GM19468 (cell line): ENCODE data around the gene CCPG1.
A peak's percentile ranks its signal among the peaks of the same experiment; 100 is the strongest.

Source experiments
- ATAC-seq: cut with Tn5 transposase; IDR thresholded peaks from one replicate; pipeline ENCODE4 v1.9.1; 2021; ENCODE audit warnings: mild to moderate bottlenecking, moderate library complexity, moderate number of reproducible peaks; ENCODE audit not compliant: unreplicated experiment; ENCODE audit errors: extremely low read depth

The CCPG1 gene

GRCh38 chr15:55389264-55389607, 18.9 kb downstream of the CCPG1 start:
- no peak for ATAC-seq

- no peak for ATAC-seq
These were observed 21.1 kb downstream of the CCPG1 start for GRCh38 chr15:55387027-55387426.

GRCh38 chr15:55383687-55384086, 24.5 kb downstream of the CCPG1 start:
- ATAC-seq = no peak

GRCh38 chr15:55381595-55381994, 26.6 kb downstream of the CCPG1 start:
- no peak for ATAC-seq

- no peak for ATAC-seq
These were observed 29.1 kb downstream of the CCPG1 start for GRCh38 chr15:55379095-55379494.

- peak; percentile 58 for ATAC-seq
These were observed 35.3 kb downstream of the CCPG1 start for GRCh38 chr15:55372701-55373440.

- ATAC-seq = no peak
These were observed 41.2 kb downstream of the CCPG1 start for GRCh38 chr15:55366981-55367380.

GRCh38 chr15:55362641-55363040, 45.5 kb downstream of the CCPG1 start:
- ATAC-seq = no peak

GRCh38 chr15:55361048-55361447, 47.1 kb downstream of the CCPG1 start:
- ATAC-seq = no peak

- ATAC-seq = no peak
These were observed 47.9 kb downstream of the CCPG1 start for GRCh38 chr15:55360256-55360655.

GRCh38 chr15:55358471-55358870, 49.7 kb downstream of the CCPG1 start:
- no peak for ATAC-seq

- no peak for ATAC-seq
These were observed 50.4 kb downstream of the CCPG1 start for GRCh38 chr15:55357774-55358173.

- ATAC-seq = no peak
These were observed 51.1 kb downstream of the CCPG1 start for GRCh38 chr15:55356985-55357585.

GRCh38 chr15:55353025-55353424, 55.1 kb downstream of the CCPG1 start:
- ATAC-seq = no peak

GRCh38 chr15:55349282-55349681, 58.9 kb downstream of the CCPG1 start:
- ATAC-seq = no peak

GRCh38 chr15:55348281-55348778, 59.8 kb downstream of the CCPG1 start:
- no peak for ATAC-seq

GRCh38 chr15:55344206-55344605, 64.0 kb downstream of the CCPG1 start:
- ATAC-seq = no peak

- no peak for ATAC-seq
These were observed 65.0 kb downstream of the CCPG1 start for GRCh38 chr15:55343168-55343567.

- no peak for ATAC-seq
These were observed 71.0 kb downstream of the CCPG1 start for GRCh38 chr15:55337160-55337559.

GRCh38 chr15:55334997-55335396, 73.2 kb downstream of the CCPG1 start:
- ATAC-seq = no peak

GRCh38 chr15:55334371-55334770, 73.8 kb downstream of the CCPG1 start:
- ATAC-seq = no peak

- ATAC-seq = no peak
These were observed 80.8 kb downstream of the CCPG1 start for GRCh38 chr15:55327387-55327786.
